HUDEP-2 (cell line): ENCODE results near the gene BICD1.
A peak's percentile ranks its signal among the peaks of the same experiment; 100 is the strongest.

Experiments
- DNase-seq, 76 experiments: peaks; one replicate each; lab custom pipeline; 2025; ENCODE audit not compliant: unreplicated experiment in 76 of 76; lab: John Stamatoyannopoulos, UW

BICD1 gene

DNA sequence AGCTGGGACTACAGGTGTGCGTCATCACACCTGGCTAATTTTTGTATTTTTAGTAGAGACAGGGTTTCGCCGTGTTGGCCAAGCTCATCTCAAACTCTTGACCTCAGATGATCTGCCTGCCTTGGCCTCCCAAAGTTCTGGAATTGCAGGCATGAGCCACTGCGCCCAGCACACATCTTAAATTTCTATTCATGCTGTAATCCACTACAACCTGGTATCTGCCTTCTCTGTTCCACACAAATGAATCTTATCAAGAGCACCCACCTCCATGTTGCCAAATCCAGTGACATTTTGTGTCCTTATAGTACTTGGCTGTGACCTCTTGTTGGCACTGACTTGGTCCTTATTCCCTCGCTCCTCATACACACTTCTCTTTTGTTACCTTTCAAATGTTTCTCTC is 5.8 kb upstream of the BICD1 start:
- DNase-seq: no peak

DNA sequence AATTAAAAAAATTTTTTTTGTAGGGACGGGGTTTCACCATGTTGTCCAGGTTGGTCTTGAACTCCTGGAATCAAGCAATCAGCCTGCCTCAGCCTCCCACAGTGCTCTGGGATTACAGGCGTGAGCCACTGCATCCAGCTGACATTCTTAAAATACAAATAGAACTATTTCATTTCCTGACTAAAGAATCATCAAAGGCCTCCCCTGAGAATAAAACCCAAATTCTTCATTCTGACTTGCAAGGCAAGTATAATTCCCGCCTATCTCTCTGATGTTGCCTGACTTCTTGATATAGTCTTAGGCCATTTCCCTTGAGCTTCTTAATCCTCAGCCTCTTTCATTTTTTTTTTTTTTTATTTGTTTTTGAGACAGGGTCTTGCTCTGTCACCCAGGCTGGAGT is 4.4 kb upstream of the BICD1 start:
- DNase-seq: no peak

DNA sequence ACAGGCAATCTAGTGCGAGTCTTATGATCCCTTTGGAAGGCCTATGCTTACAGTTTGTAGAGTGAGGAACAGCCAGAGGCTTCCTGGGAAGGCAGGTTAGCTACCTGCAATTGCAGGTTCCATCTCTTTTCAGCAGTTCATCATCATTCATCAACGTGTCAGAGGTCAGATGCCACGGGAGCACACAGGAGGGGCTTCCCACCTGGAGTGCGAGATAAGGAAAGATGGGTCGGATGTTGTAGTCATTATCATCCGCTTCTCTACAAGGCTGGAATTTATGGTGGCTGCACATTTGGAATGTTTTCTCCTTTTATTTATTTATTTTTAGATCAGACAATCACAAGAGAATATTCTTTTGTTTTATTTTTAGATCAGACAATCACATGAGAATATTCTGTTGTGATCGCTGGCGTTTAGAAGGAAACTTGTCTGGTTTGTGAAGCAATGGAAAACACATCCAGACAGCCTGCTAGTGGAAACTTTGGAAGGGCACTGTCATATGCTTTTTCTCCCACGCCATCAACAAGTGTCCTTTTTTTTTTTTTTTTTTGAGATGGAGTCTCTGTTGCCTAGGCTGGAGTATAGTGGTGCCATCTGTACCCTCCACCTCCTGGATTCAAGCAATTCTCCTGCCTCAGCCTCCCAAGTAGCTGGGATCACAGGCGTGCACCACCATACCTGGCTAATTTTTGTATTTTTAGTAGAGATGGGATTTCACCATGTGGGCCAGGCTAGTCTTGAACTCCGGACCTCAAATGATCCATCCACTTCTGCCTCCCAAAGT is 1.9 kb upstream of the BICD1 start:
- DNase-seq: no peak

DNA sequence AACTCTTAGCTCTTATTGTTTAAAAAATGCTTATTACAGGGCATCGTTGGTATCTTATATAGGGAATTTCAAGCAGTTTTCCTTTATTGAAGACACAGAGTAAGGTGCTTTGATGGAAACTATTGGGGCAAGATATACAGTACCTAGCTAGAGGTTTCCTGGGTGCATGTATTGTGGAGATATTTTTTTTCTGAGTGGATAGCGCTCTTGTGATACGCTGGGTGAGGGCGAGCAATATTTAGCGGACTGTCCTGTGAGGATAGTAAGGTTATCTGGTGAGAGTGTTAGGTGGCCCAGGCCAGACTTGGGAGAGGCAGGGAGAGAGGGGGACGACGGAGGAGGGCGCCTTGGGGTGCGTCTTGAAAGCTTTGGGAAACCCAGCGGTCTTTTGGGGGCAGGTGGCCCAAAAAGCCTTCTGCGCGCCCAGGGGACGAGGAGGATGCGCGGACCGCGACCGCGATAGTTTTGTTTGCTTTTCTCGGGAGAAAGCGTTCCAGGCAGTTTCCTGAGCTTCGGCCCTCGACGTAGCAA is 596 bp upstream of the BICD1 start:
- DNase-seq: peak in 1 of 76 experiments; percentile 18

DNA sequence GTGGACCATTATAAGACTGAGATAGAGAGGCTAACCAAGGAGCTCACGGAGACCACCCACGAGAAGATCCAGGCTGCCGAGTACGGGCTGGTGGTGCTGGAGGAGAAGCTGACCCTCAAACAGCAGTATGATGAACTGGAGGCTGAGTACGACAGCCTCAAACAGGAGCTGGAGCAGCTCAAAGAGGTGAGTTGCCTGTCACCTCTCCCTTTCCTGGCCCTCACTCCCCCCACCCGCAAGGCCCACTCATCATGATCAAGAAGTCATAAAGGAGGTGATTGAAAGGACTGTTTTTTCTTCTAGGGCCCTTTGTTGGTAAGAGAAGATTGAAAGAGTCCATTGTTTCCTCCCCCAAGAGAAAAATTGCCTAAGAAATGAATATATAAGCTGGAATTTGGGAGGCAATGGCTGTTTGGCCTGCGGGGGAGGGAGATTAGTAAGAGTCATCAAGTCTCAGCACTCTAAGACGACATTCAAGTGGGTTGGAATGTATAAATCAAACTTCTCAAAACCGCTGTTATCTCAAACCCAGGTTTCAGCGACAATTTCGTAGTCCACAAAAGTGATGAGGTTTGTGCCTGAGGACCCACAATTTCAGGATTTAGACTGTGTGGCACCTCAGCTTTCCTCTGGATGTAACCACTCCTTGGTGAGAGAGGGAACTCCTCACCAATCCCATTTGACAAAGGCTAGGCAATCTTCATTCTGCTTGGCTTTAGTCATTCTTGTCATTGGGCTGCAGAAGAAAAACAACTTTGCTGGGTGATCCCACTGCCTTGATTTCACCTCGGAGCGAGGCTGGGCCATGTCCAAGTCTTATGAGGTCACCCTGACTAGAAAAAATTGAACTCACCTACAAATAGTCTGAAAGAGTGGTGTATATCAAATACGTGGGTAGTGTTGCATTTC is 966 bp downstream of the BICD1 start:
- DNase-seq: peak in 3 of 76 experiments; percentile 11 to 31 (median 15)

DNA sequence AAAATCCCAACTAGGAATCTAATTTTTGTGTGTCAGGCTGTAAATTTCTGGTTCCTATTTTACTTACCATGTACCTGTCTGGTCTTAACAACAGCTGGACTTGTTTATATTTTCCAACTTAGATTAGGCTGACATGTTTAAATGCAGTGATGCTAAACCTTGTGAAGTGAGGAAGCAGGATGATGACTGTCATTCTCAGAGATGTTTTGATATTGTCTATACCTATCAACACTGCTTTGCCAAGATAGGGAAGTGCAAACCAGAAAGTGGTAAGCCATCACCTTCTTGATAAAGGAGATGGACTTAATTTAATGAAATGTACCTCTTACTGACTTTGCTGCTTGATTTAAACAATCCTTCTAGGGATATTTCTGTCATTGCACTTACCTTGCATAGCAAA is 2.1 kb downstream of the BICD1 start:
- no peak for DNase-seq

DNA sequence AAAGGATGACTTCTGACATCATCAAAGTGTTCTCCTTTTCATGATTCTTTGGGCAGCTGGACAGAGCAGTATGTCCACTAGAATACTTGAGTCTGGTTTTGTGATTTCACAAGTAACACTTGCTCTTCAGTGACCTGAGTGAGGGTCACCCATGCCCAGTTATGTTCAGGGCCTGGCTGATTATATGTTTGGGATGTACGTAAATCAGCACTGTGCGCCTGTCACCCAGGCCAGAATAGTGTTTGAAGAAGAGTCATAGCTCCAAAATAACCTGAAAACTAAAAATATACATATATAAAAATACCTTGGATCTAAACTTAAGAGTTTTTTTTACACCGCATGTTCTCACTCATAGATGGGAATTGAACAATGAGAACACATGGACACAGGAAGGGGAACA is 3.8 kb downstream of the BICD1 start:
- DNase-seq: no peak

DNA sequence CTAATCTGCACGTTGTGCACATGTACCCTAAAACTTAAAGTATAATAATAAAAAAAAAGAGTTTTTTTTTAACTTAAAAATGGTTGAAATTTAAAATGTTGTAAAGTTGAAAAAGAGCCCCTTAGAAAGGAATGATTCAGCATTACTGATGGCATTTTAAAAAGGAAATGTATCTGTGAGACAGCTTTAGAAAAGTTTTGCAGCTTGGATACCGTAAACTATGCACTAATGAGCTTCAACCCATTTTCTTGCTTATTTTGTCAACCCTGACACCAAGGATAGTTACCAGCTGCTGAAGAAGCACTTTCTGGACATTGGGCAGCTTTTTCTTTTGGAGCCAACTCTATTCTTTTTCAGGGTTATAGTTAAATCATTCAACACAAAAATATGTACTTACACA is 4.3 kb downstream of the BICD1 start:
- DNase-seq: no peak

DNA sequence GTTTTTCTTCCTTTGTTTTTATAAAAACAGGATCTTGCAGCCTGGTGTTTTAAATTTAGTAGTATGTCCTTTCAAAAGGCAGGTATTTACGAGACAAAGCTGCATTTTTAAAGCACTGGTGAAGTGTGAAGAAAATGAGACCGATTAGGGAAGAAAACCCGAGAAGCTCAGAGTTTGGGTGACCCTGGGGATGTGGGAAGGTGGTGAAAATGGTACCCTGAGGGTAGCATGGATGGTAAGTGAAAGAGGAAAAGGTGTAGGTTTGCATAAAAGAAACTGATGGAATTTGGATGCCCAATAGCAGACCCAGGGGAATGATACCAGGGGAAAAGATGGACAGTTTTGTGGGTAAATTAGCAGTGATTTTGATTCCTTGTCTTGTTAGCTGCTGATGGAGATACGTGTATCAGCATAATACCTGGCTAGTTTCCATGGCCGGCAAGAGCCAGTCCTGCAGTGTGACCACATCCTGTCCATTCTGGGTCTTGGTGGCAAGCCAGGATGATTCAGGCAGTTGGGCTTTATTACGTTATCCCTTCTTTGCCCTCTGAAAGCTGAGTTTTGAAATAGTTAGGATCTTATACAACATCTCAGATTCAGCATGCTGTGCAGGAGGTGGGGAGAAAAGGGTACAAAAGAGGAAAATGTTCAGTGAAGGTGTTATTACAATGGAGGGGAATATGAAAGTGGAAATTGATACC is 8.9 kb downstream of the BICD1 start:
- peak in 17 of 76 experiments; percentile 2 to 42 (median 15) for DNase-seq

DNA sequence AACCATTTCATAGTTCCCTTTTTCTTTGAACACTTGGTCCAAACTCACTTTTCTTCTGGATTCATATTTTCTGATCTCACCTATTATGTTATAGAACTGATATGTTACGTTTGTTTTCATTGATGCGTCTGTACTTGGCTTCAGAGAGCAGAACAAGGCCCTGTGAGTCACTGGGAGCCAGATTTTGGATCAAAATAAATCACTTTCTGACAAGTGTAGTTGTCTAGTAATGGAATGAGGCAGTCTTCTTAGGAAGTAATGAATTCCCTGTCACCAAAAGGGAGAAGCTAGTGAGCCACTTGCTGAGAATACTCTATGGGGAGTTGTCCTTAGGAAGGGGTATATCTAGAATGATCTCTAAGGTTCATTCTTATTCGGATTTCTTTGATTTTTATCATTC is 10.2 kb downstream of the BICD1 start:
- no peak for DNase-seq

DNA sequence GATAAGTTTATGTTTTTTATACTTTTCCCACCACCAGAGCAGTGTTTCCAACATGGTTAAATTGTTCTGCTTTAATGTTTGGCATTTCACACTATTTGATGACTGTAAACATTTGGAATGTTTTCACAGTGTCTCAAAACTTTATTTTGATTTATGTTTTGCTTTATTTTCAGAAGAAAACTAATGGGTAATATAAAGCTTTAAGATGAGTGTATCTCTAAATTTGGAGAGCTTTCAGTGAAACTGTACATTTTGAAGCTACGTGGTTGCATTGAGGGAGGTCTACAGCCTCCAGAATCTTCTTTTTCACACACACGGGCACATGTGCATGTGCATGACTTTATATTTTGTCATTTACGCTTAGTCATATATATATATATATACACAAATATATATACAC is 10.7 kb downstream of the BICD1 start:
- no peak for DNase-seq

DNA sequence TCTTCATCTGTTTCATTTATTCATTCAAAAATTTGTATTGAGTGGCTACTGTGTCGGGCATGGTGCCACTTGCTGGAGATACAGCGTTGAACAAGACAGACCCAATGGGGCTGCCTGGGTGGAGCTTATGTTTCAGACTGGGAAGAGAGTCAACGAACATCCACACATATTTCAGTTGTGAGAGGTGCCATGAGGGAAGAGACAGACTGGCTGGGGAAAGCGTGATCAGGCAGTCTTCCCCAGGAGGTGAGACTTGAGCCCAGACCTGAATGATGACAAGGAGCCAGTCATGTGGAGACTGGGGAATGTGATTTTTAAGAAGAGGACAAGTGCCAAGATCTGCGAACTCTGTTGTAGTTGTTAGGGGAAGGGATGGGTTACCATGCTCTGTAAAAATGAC is 12.2 kb downstream of the BICD1 start:
- DNase-seq: no peak

DNA sequence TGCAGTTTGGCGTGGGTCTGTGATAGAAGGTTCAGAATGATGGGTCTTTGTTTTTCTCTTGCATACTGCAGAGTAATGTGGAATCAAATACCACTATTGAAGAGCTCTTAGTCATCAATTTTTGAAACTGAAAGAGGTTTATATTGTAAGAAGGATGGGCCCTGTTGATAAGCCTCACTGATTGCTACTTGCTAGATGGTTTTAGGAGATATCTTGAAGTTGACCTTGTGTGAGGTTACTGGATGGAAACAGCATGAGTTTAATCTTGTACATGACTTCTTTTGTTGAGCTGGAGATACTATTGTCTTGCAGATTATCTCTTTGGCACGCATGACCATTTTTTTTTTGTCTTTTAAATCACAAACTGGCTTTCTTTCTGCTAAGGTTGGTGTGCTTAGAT is 13.8 kb downstream of the BICD1 start:
- DNase-seq: peak in 13 of 76 experiments; percentile 5 to 59 (median 20)

DNA sequence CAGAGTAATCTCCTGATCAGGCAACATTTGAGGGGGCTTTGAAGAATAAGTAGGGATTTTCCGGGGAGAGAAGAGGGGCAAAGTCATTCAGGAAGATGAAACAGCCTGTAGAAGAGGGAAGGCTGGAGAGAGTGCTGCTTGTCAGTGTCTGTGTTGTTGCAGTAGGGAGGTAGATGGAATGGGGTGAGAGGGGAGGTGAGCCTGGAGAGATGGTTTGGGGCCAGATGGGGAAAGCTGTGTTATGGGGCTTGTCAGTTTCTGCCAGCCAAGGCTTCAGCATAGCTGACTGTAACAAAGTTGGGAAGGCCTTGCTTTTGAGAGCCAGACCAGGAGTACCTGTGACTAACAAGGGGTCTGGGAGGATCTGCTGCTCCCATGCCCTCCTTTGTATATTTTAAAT is 18.0 kb downstream of the BICD1 start:
- DNase-seq: no peak

DNA sequence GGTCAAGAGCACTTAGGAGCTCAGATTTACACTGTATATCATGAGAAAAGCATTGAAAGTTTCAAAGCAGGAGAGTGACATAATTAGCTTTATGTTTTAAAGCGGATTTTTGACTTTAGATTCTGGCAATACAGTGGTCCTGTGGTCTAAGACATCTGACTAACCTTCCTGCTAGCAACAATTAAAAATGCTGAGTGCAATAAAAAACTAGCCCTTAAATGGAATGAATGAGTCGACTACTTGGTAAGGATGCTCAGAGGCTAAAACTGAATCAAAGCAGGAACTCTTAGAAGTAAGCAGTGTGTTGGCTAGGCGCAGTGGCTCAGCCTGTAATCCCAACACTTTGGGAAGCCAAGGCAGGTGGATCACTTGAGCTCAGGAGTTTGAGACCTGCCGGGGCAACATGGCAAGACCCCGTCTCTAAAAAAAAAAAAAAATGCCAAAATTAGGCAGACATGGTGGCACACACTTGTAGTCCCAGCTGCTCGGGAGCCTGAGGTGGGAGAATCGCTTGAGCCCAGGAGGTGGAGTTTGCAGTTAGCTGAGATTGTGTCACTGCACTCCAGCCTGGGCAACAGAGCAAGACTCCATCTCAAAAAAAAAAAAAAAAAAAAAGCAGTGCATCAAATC is 18.9 kb downstream of the BICD1 start:
- no peak for DNase-seq

DNA sequence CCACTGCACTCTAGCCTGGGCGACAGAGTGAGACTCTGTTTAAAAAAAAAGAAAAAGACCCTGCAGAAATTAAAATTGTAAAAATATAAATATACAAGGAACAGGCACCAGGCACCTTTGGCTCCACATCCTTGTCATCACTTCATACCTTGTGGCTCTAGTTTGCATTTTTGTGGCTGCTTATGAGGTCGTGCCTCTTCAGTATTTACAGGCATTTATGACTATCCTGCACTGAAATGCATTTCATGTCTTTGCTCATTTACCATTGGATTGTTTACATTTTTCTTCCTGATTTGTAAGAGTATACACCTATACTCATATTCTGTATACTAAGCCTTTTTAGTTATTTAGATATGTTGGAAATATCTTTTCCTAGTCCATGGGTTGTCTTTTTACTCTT is 20.1 kb downstream of the BICD1 start:
- no peak for DNase-seq

DNA sequence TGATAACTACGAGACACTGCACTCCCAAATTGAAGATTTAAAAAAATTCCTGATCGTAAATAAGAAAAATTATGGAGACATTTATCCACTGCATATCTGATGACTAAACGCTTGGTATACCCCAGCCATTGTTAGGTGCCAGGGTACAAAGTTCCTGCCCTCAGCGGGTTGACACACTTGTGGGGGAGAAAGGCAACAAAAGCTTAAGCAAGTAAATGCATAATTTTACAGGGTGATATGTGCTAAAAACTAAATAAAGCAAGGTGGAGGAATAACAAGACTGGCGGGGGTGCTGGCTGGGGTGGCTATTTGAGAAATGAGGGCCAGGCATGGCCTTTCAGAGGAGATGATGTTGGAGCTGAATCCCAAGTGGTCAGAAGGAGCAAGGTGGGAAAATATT is 25.0 kb downstream of the BICD1 start:
- no peak for DNase-seq

DNA sequence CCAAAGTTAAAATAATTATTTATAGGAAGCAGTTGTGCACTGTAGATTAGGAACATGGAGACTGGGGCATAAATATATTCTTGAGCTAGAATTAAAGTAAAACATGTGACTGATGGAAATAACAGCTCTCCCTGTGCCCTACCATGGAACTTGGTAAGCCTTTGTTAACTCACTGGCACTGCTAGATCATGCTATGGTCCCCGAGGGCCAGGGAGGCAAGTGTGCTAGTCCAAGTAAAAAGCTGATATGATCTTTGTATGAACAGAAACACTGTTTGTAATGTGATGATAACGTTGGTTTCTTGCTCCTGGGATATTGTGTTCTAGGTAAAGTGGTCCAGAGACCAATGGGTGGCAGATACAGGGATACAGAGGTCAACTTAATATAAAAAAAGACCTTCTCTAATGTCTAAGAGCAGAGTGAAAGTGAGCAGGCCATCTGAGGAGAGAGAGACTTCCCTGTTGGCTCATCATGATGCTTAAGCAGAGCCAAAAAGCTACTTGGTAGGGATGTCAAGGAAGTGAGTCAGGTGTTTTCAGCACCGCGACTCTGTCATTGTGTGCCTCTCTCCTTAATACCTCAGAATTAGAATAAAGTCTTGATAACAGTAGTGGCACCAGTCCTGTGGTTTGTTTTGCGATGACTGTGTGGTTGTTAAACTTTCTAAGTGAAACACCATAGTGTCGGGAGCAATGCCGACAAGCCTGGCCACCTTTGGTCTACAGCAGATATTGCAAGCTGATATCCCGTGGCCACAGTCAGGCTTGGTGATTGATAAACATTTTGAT is 27.6 kb downstream of the BICD1 start:
- DNase-seq: no peak

DNA sequence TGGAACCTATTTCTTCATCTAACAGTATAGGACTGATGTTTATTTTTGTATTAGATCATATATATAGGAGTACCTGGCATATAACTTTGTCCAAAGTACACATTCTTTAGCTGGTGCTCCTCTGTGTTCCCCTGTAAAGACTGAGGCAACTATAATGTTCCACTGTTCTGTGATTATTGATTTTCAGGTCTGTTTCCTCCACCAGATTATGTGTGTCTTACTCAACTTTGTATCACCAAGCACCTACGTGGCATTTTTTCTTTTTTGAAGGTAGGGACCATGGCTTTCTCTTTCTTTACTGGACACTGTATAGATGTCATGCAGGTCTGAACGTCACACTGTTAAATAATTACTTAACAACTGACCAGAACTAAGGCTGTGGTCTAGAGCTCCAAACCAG is 29.3 kb downstream of the BICD1 start:
- DNase-seq: no peak

DNA sequence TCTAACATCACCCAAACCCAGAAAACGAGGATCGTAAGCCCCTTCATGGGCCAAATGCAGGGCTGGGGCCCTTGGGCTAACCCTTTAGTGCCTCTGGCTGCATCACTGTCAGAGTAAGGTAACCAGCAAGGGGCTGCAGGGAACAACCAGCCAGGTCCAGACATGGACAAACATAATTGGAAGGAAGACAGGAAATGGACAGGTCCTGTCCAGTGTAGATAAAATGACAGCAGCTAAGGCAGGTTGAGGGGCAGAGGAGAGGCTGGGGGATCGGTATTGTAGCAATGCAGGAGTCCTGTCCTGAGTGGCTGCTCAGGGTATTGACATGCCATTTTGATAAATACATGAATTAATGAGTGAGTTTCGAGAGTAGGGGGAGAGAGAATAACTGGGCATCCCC is 29.8 kb downstream of the BICD1 start:
- DNase-seq: no peak
